ENCODE results near the gene ZNF619. TPM values are rescaled to one million over a fixed set of nuclear protein-coding genes. Genes with fewer than 3 reads are reported as not detected.

ZNF619 gene
- total and polyA plus RNA-seq, 8 donors = 0.76 to 7.1 (median 3.6) TPM

DNA sequence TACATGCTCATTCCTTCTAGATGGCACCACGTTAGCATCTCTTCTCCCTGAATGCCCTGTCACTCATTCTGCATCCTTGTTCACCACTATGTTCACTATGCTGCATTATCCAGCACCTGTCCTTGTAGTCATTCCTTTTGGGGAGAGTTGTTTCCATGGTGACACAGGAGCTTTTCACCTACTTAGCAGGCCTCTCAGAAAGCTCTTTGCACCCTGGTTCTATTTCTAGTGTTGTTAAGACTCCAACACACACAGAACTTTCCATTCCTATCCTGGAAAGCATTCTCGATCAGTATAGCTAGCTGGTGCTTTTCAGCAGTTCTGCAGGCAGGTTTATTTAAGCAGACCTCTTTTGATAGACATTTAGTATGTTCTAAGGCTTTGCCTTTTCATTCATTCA, 26.5 kb upstream of the ZNF619 start:
- WGBS, 2 donors = 83 to 90% methylated on average over 2 of the region's 2 CpGs
- Histone ChIP-seq H3K9me3 (no peaks in the 10 kb centered on the region), H3K27ac (no peak overlapping the region), H3K36me3 (no peaks in the 10 kb centered on the region), H3K4me3 (no peak overlapping the region), H3K4me1 (peaks cover 0 to 11% (median 10%) of the 10 kb centered on the region in 3 donors), H3K27me3 (no peaks in the 10 kb centered on the region)
- FAIRE-seq (no peak), DNase-seq (no peak), ATAC-seq (no peak)
- intact Hi-C loops (cut with DNase I) = no loop called here
- TF ChIP-seq, protein P1, sequence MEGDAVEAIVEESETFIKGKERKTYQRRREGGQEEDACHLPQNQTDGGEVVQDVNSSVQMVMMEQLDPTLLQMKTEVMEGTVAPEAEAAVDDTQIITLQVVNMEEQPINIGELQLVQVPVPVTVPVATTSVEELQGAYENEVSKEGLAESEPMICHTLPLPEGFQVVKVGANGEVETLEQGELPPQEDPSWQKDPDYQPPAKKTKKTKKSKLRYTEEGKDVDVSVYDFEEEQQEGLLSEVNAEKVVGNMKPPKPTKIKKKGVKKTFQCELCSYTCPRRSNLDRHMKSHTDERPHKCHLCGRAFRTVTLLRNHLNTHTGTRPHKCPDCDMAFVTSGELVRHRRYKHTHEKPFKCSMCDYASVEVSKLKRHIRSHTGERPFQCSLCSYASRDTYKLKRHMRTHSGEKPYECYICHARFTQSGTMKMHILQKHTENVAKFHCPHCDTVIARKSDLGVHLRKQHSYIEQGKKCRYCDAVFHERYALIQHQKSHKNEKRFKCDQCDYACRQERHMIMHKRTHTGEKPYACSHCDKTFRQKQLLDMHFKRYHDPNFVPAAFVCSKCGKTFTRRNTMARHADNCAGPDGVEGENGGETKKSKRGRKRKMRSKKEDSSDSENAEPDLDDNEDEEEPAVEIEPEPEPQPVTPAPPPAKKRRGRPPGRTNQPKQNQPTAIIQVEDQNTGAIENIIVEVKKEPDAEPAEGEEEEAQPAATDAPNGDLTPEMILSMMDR (IDR thresholded peaks at IDR 0.05) = no peak

DNA sequence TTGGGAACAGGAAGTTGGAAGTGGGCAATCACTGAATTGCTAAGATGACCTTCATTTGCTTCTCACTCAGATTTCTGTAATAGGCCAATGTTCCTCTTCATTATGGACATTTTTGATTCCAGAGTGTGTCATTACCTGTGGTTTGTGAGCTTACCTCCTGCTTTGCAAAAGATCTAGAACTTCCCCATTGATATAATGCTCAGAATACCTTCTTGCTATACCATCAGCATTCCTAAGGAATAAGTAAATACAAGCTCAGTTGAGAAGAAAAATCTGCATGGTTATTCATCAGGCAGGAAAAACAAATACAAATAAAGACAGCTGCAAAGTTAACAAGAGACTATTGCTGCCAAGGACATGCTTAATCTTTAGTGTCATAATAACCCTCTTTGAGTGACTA, 25.4 kb upstream of the ZNF619 start:
- Histone ChIP-seq H3K27ac (peak overlapping the region in 3 of 4 donors; percentile 95 to 98 (median 98)), H3K36me3 (no peaks in the 10 kb centered on the region), H3K4me1 (peaks cover 0 to 11% (median 10%) of the 10 kb centered on the region in 3 donors), H3K27me3 (no peaks in the 10 kb centered on the region), H3K4me3 (no peak overlapping the region), H3K9me3 (no peaks in the 10 kb centered on the region)
- no peak for ATAC-seq
- DNase-seq = no peak
- intact Hi-C loops (cut with DNase I) = no loop called here
- FAIRE-seq = no peak
- TF ChIP-seq, protein P1 (IDR thresholded peaks at IDR 0.05) = no peak

DNA sequence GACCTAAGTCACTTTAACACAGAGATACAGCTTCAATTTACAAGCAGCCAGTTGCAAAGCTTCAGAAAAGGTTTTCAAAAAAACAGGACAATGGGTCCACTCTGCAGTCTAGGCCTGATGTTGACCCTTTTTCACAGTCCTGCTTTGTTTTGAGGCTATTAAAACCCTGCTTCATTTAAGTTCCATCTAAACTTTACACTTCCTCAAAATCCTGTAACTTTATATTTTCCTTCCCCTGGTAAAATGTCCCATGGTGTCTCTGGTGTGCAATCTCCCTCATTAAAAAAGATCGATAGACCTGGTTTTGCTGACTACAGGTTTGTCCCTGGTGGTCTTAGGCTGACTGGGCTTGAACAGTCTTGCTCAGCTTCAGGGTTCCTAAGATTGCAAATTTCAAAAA, 24.9 kb upstream of the ZNF619 start:
- Histone ChIP-seq H3K9me3 (no peaks in the 10 kb centered on the region), H3K4me3 (peak overlapping the region in 1 of 4 donors; percentile 46), H3K4me1 (peaks cover 0 to 11% (median 10%) of the 10 kb centered on the region in 3 donors), H3K27me3 (no peaks in the 10 kb centered on the region), H3K27ac (peak overlapping the region; percentile 83 to 98 (median 96)), H3K36me3 (no peaks in the 10 kb centered on the region)
- 39 to 44% methylated on average over 1 of the region's 1 CpG for WGBS, 2 donors
- DNase-seq = no peak
- intact Hi-C loops (cut with DNase I) = no loop called here
- FAIRE-seq = no peak
- TF ChIP-seq, protein P1 (IDR thresholded peaks at IDR 0.05) = no peak
- ATAC-seq = no peak

DNA sequence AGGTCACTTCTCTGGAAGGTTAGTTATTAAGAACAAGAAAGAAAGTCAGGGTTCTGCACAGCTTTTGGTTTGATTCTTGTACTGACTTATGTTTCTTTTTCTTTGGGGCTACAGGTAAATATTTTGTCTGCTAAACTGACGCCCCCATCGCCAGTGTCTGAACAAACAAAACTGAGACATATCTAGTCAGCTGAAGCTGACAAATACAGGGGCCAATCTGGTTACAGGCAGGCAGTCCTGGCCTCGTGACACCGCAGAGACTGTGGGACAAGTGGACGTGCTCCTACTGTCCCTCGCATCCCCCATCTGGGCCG, 24.4 kb upstream of the ZNF619 start:
- Histone ChIP-seq H3K4me1 (peaks cover 0 to 11% (median 10%) of the 10 kb centered on the region in 3 donors), H3K9me3 (no peaks in the 10 kb centered on the region)
- FAIRE-seq = no peak

More for the DNA sequence above, 24.4 kb upstream of the ZNF619 start:
- Histone ChIP-seq H3K36me3 (no peaks in the 10 kb centered on the region), H3K27ac (peak overlapping the region; percentile 83 to 98 (median 96)), H3K4me3 (peak overlapping the region; percentile 26 to 59 (median 51)), H3K27me3 (no peaks in the 10 kb centered on the region)
- WGBS, 2 donors = 1 to 2% methylated on average over 7 of the region's 7 CpGs
- ATAC-seq = peak in 2 of 4 donors; percentile 30 to 40
- no peak for DNase-seq
- TF ChIP-seq, protein P1 (IDR thresholded peaks at IDR 0.05) = no peak
- intact Hi-C loops (cut with DNase I) = no loop called here

All from pancreas (tissue), 10 donors.